Heart left ventricle (tissue), 16 donors: ENCODE data around the gene PGF. TPM values are rescaled to one million over a fixed set of nuclear protein-coding genes. Genes with fewer than 3 reads are reported as not detected.

ENCODE experiments used
- ATAC-seq, 4 donors: fragments of 200-7000 bp; cut with Tn5 transposase; one replicate each; pipeline ENCODE4 v1.9.1; 2020 to 2022; ENCODE audit warnings: moderate library complexity in 4 of 4, mild to moderate bottlenecking in 3 of 4, moderate number of reproducible peaks in 1 of 4
- DNase-seq, 5 donors: peaks; one replicate each; pipeline ENCODE4 v3.0.0-alpha.2; 2020
- H3K27ac ChIP-seq, 12 donors: fragments of 200-600 bp; sonication (generic) in 4 of 12; one replicate each; pipeline versions ENCODE4 v1.5.0 to v1.8.0; 2016 to 2022; ENCODE audit warnings: mild to moderate bottlenecking in 2 of 12
- H3K27me3 ChIP-seq, 9 donors: fragments of 200-600 bp; sonication (generic) in 2 of 9; one replicate each; pipeline versions ENCODE4 v1.5.1 to v1.8.0; 2016 to 2022; ENCODE audit warnings: mild to moderate bottlenecking in 3 of 9
- H3K36me3 ChIP-seq, 9 donors: fragments of 200-600 bp; sonication (generic) in 2 of 9; one replicate each; pipeline versions ENCODE4 v1.5.0 to v1.8.0; 2018 to 2022; ENCODE audit warnings: mild to moderate bottlenecking in 2 of 9
- H3K4me1 ChIP-seq, 12 donors: fragments of 200-600 bp; sonication (generic) in 4 of 12; one replicate each; pipeline versions ENCODE4 v1.5.0 to v1.8.0; 2016 to 2022; ENCODE audit warnings: mild to moderate bottlenecking in 3 of 12
- H3K4me3 ChIP-seq, 12 donors: fragments of 200-600 bp; sonication (generic) in 4 of 12; one replicate each; pipeline versions ENCODE4 v1.5.0 to v1.8.0; 2017 to 2022; ENCODE audit warnings: mild to moderate bottlenecking in 9 of 12, moderate library complexity in 4 of 12
- H3K9me3 ChIP-seq, 12 donors: fragments of 200-600 bp; sonication (generic) in 4 of 12; one replicate each; pipeline versions ENCODE4 v1.5.0 to v1.8.0; 2016 to 2022; ENCODE audit warnings: mild to moderate bottlenecking in 1 of 12
- POLR2A ChIP-seq, 2 donors: fragments of 450-650 bp; IDR thresholded peaks; one replicate each; pipeline ENCODE4 v1.6.1; 2017; ENCODE audit warnings: antibody characterized with exemption in 2 of 2, mild to moderate bottlenecking in 2 of 2, moderate library complexity in 2 of 2
- WGBS, 4 donors: extraction: QIAGEN DNeasy Blood & Tissue Kit in 2 of 4; methylation state at CpG; one replicate each; pipeline versions ENCODE4 v1.1.5 to v1.1.7; 2013 to 2018; 5-methylcytosine and 5-hydroxymethylcytosine counted together
- intact Hi-C, 10 donors: fragments of 100-400 bp; cut with DNase I; formaldehyde crosslinking; loops; one replicate each; pipeline versions ENCODE4 v1.11.1 to v1.14.2; 2022
- polyA plus RNA-seq, 2 donors: library from polyadenylated mRNA; stranded (reverse); fragments of 200-250 nt; gene quantifications; one replicate each; pipeline ENCODE4 v1.2.3, GENCODE V29; 2013
- total RNA-seq, 9 donors: library from RNA; depleted of rRNA in 2 of 9; stranded (reverse); fragments of >200 nt in 2 of 9; fragmentation: NEBNext Ultra II Directional in 3 of 9; extraction: Animal tissue kit (Norgen Biotek cat#: 25700) in 3 of 9; gene quantifications; one replicate each; pipeline versions ENCODE4 v1.1.0 to v1.2.4, GENCODE V29; 2016 to 2023
- TF ChIP-seq, protein P1 (sequence below), 12 donors: fragments of 200-600 bp; sonication (generic) in 4 of 12; IDR thresholded peaks; one replicate each; pipeline versions ENCODE4 v1.5.0 to v1.8.0; 2018 to 2022; ENCODE audit warnings: antibody characterized with exemption in 12 of 12, mild to moderate bottlenecking in 5 of 12
- donor health status: ischemic (EF 13 %, LVEDD 7.1; RV severe dilation, severe dysfunction).
- donor health status: healthy with polysubstance abuse.
- donor health status: DM: no; HTN: yes; CAD: no.
- donor health status: DM: no; HTN: no; CAD: no.
- donor health status: ischemic (EF 25% LVEDD 6.9; RV normal size, moderate dysfunction).
- donor health status: ischemic (EF 25% LVEDD 5.7; RV mildly dilated, moderate dysfunction).
- donor health status: healthy.
- donor health status: DM: yes; HTN: yes; CAD: no.
- donor health status: ischemic (EF 35%, LVEDD 5.7; RV mildly dilated, moderate dysfunction).
- donor health status: nonischemic (EF 11% LVEDD 7.7; RV severe dilation, severe dysfunction).
- donor health status: DM: yes; HTN: yes; CAD: no.
- donor health status: PGD.
- donor health status: ischemic (EF 29% LVEDD 5.4; RV normal size, mild dysfunction).
- donor health status: nonischemic (EF 23%, LVEDD 6.1; RV moderate dilation, normal function).

Gene PGF
- total and polyA plus RNA-seq, 11 donors, result 4.1 to 30.4 (median 5.9) TPM

DNA sequence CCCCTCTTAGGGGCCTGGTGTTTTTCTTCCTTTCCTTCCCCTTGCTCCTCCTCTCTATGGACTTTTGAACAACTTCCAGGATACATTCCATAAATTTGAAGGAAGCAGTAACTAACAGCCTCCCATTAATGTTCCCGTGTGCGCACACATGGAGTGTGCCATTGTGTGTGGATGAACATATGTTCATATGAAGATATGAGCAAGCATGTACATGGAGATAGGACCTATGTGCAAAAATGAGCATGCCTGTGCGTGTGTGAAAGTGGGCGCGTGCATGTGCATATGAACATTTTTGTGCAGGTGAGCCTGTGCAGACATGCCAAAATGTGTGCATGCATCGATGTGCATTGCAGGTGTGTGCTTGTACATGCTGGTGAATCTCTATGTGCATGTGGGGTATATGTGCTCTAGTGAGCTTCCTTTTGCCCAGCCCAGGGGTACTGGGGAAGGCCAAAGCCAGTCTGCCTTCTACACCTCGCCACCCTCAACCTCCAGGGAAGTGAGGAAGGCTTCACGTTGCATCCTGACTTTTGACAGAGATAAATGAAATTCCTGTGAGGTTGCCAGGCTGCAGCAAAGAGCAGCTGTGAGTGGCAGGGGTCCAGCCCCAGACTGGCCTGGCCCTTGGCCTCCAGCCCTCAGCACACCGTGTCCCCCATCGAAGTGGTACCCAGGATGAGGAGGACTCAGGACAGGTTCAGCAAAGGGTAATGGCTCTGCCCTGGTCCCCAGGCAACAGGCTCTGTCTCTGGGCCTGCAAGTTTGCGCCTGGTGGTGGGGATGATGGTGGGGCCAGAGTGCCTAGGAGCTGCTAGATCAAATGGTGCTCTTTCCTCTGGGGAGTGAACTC, 21.1 kb upstream of the PGF start:
- no peaks in the 10 kb centered on the region for H3K9me3 ChIP-seq
- no peak for DNase-seq
- no peak overlapping the region for H3K27ac ChIP-seq
- ATAC-seq, result no peak
- intact Hi-C loops, result loop anchor here in 1 of 10 donors (1.0 kb wide), 1 partner anchor 35 kb away; no protein-coding TSS in a partner anchor
- H3K36me3 ChIP-seq, result no peaks in the 10 kb centered on the region
- no peak overlapping the region for H3K4me3 ChIP-seq
- WGBS, 4 donors, result 80 to 90% (median 86%) methylated on average over 8 to 11 of the region's 11 CpGs
- H3K4me1 ChIP-seq, result peaks cover 7 to 72% (median 43%) of the 10 kb centered on the region in 12 donors
- no peaks in the 10 kb centered on the region for H3K27me3 ChIP-seq
- TF ChIP-seq POLR2A (IDR thresholded peaks at IDR 0.05), result no peak
- TF ChIP-seq, protein P1, sequence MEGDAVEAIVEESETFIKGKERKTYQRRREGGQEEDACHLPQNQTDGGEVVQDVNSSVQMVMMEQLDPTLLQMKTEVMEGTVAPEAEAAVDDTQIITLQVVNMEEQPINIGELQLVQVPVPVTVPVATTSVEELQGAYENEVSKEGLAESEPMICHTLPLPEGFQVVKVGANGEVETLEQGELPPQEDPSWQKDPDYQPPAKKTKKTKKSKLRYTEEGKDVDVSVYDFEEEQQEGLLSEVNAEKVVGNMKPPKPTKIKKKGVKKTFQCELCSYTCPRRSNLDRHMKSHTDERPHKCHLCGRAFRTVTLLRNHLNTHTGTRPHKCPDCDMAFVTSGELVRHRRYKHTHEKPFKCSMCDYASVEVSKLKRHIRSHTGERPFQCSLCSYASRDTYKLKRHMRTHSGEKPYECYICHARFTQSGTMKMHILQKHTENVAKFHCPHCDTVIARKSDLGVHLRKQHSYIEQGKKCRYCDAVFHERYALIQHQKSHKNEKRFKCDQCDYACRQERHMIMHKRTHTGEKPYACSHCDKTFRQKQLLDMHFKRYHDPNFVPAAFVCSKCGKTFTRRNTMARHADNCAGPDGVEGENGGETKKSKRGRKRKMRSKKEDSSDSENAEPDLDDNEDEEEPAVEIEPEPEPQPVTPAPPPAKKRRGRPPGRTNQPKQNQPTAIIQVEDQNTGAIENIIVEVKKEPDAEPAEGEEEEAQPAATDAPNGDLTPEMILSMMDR (IDR thresholded peaks at IDR 0.05), result no peak

DNA sequence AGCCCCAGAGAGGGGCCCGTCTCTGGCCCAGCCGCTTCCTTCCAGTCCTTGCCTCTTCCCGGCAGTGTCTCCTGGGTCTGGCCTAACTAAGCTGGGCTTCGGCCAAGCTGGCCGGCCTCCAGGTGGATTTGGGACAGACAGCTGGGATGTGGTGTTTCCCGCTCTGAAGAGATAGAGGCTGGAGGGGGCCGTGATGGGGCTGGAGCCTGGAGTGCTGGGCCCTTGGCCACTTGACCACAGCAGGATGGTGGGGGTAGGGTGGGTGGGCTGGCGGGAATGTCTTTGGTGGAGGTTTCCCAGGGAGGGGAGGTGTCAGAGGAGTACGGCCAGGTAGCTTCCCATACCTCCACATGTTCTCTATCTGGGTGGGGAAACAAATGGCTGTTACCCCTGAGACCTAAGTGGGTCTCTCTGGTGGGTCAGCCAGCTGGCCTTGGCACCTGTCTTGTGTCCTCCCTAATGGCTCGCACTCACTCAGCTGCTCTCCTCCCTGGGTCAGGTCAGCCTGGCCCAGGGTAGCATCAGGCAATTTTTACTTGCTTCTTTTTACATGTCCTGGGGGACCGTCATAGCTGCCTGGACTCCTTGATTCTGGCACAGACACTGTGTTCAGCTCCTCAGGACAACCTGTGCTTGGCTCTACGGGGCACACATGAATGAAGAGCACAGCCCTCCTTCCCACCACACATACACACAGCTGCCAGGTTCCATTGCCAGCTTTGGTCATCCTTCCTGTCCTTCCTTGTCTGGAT, 19.8 kb upstream of the PGF start:
- no peaks in the 10 kb centered on the region for H3K27me3 ChIP-seq
- H3K4me3 ChIP-seq, result no peak overlapping the region
- DNase-seq (peak; percentile 89 to 95 (median 90)), ATAC-seq (peak; percentile 66 to 81 (median 72))
- H3K9me3 ChIP-seq, result no peaks in the 10 kb centered on the region
- H3K27ac ChIP-seq, result peak overlapping the region in 9 of 12 donors; percentile 14 to 77 (median 68)
- TF ChIP-seq POLR2A (IDR thresholded peaks at IDR 0.05), result no peak
- TF ChIP-seq, protein P1 (IDR thresholded peaks at IDR 0.05), result no peak
- H3K36me3 ChIP-seq, result no peaks in the 10 kb centered on the region
- peaks cover 7 to 60% (median 34%) of the 10 kb centered on the region in 12 donors for H3K4me1 ChIP-seq
- 44 to 61% (median 52%) methylated on average over 8 to 12 of the region's 12 CpGs for WGBS, 4 donors
- intact Hi-C loops, result no loop called here

DNA sequence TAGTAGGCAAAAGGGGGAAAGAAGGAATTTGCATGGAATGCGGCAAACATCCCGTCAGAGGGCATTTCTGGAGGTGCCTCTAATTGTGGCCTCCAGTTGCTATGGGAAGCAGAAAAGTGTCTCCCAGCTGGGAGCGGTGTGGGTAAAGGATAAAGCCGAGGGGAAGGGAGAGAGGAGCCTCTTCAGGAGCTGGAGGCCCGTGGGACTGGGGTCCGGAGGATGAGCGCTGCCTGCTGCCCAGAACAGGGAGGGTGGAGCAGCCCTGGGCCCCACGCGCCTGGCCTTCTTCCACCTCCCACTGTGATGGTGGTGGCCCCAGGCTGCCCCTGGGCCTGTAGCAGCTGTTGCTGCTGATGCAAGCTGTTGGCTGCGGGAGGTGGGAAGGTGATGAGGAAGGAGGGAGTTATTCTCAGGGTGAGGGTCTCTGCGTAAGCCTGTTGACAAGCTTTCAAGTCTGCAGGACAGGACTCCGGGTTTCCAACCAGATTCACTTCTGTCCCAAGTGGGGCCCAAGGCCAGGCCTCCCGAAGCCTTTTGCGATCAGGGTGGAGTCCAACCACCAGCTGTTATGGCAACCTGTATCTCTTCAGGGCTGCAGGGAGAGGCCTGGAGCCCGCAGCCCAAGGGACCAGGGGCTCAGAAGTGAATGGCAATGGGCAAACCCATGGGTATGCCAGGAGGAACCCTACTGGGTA, 19.1 kb upstream of the PGF start:
- intact Hi-C loops, result no loop called here
- Histone ChIP-seq H3K36me3 (no peaks in the 10 kb centered on the region), H3K27ac (peak overlapping the region in 11 of 12 donors; percentile 3 to 77 (median 63)), H3K4me3 (no peak overlapping the region), H3K4me1 (peaks cover 7 to 53% (median 32%) of the 10 kb centered on the region in 12 donors), H3K9me3 (no peaks in the 10 kb centered on the region), H3K27me3 (no peaks in the 10 kb centered on the region)
- peak in 3 of 4 donors; percentile 44 to 74 (median 56) for ATAC-seq
- TF ChIP-seq, protein P1 (IDR thresholded peaks at IDR 0.05), result no peak
- TF ChIP-seq POLR2A (IDR thresholded peaks at IDR 0.05), result no peak
- WGBS, 4 donors, result 67 to 72% (median 72%) methylated on average over 15 of the region's 15 CpGs
- peak in 3 of 5 donors; percentile 69 to 78 (median 77) for DNase-seq
